GM18951 (cell line): ENCODE data around the gene ARMC2.
"Not testable (repeated sequence)": the region's sequence is repeated elsewhere in the genome, so short reads cannot be mapped to it uniquely, and the experiment has no call there.

Experiments
- POLR2A ChIP-seq: IDR thresholded peaks from 4 replicates; pipeline ENCODE4 v1.6.1; 2011; ENCODE audit warnings: mild to moderate bottlenecking; ENCODE audit not compliant: insufficient read length, insufficient read depth; ENCODE audit errors: extremely low read depth
- in situ Hi-C: fragments of 300-500 bp; cut with MboI; formaldehyde crosslinking; loops from one replicate; pipeline ENCODE4 v1.12.0; 2022; ENCODE audit warnings: low sequenced_read_pairs, mixed read lengths, inconsistent platforms; ENCODE audit not compliant: unreplicated experiment

ARMC2 gene

GRCh38 chr6:108920751-108921150 lies 72.5 kb downstream of the ARMC2 start:
- no peak for TF ChIP-seq POLR2A
- in situ Hi-C loops: no loop called here

GRCh38 chr6:108921547-108922361 lies 73.5 kb downstream of the ARMC2 start:
- TF ChIP-seq POLR2A: no peak
- in situ Hi-C loops: no loop called here

- in situ Hi-C loops: no loop called here
- TF ChIP-seq POLR2A: no peak
Observed at GRCh38 chr6:108922499-108922898, 74.3 kb downstream of the ARMC2 start.

- TF ChIP-seq POLR2A: no peak
- in situ Hi-C loops: no loop called here
Observed at GRCh38 chr6:108927927-108928326, 79.7 kb downstream of the ARMC2 start.

- no peak for TF ChIP-seq POLR2A
- in situ Hi-C loops: no loop called here
Observed at GRCh38 chr6:108928650-108929049, 80.4 kb downstream of the ARMC2 start.

- in situ Hi-C loops: not testable (repeated sequence)
Observed at GRCh38 chr6:108931090-108931489, 82.9 kb downstream of the ARMC2 start.

GRCh38 chr6:108937170-108937569 lies 88.9 kb downstream of the ARMC2 start:
- TF ChIP-seq POLR2A: no peak

GRCh38 chr6:108940741-108941140 lies 92.5 kb downstream of the ARMC2 start:
- in situ Hi-C loops: no loop called here
- TF ChIP-seq POLR2A: no peak

More at GRCh38 chr6:108937170-108937569, 88.9 kb downstream of the ARMC2 start:
- in situ Hi-C loops: no loop called here

GRCh38 chr6:108941281-108941680 lies 93.1 kb downstream of the ARMC2 start:
- TF ChIP-seq POLR2A: no peak
- in situ Hi-C loops: no loop called here

GRCh38 chr6:108941859-108942258 lies 93.6 kb downstream of the ARMC2 start:
- TF ChIP-seq POLR2A: no peak
- in situ Hi-C loops: no loop called here

- no peak for TF ChIP-seq POLR2A
- in situ Hi-C loops: no loop called here
Observed at GRCh38 chr6:108942556-108943492, 94.6 kb downstream of the ARMC2 start.

- TF ChIP-seq POLR2A: no peak
- in situ Hi-C loops: no loop called here
Observed at GRCh38 chr6:108944071-108944470, 95.8 kb downstream of the ARMC2 start.
